ENCODE measurements around the gene SBF2.

- TF ChIP-seq, protein P1, sequence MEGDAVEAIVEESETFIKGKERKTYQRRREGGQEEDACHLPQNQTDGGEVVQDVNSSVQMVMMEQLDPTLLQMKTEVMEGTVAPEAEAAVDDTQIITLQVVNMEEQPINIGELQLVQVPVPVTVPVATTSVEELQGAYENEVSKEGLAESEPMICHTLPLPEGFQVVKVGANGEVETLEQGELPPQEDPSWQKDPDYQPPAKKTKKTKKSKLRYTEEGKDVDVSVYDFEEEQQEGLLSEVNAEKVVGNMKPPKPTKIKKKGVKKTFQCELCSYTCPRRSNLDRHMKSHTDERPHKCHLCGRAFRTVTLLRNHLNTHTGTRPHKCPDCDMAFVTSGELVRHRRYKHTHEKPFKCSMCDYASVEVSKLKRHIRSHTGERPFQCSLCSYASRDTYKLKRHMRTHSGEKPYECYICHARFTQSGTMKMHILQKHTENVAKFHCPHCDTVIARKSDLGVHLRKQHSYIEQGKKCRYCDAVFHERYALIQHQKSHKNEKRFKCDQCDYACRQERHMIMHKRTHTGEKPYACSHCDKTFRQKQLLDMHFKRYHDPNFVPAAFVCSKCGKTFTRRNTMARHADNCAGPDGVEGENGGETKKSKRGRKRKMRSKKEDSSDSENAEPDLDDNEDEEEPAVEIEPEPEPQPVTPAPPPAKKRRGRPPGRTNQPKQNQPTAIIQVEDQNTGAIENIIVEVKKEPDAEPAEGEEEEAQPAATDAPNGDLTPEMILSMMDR (IDR thresholded peaks at IDR 0.05) = no peak
- TF ChIP-seq POLR2A (IDR thresholded peaks at IDR 0.05) = no peak
These were observed 197.0 kb downstream of the SBF2 start for GRCh38 chr11:10096987-10097386.
